ENCODE data around the gene PPIL1. TPM values are rescaled to one million over a fixed set of nuclear protein-coding genes. Genes with fewer than 3 reads are reported as not detected.

The PPIL1 gene
- total and polyA plus RNA-seq, 2 of the 4 experiments (the other 2 are of a cell fraction): 28.4 to 58.4 TPM

GRCh38 chr6:36863670-36864540 is 10.7 kb downstream of the PPIL1 start:
- no peak for TF ChIP-seq POLR2A (IDR thresholded peaks at IDR 0.05; ENCODE audit: low read depth, low read length)
- no peak for TF ChIP-seq ELK1 (IDR thresholded peaks at IDR 0.05; ENCODE audit: borderline replicate concordance, low read depth, low read length)
- no peak for TF ChIP-seq USF2 (IDR thresholded peaks at IDR 0.05; ENCODE audit: low read depth, low read length)
- no peak for TF ChIP-seq CEBPB (IDR thresholded peaks at IDR 0.05; ENCODE audit: low read depth, low read length)
- no peak for TF ChIP-seq RFX5 (IDR thresholded peaks at IDR 0.05; ENCODE audit: low read depth, low read length)
- TF ChIP-seq MAZ (IDR thresholded peaks at IDR 0.05; ENCODE audit: borderline replicate concordance, low read depth, low read length): no peak
- no peak for TF ChIP-seq RCOR1 (IDR thresholded peaks at IDR 0.05; ENCODE audit: insufficient replicate concordance, low read length)
- no peak for TF ChIP-seq MXI1 (IDR thresholded peaks at IDR 0.05; ENCODE audit: borderline replicate concordance, low read depth, low read length)
- no peak for TF ChIP-seq SMC3 (IDR thresholded peaks at IDR 0.05; ENCODE audit: low read depth, low read length)
- TF ChIP-seq NFE2L2 (IDR thresholded peaks at IDR 0.05; ENCODE audit: low read depth, low read length): no peak
- no peak for TF ChIP-seq RAD21 (IDR thresholded peaks at IDR 0.05; ENCODE audit: low read length)
- no peak for TF ChIP-seq BHLHE40 (IDR thresholded peaks at IDR 0.05; ENCODE audit: low read depth, low read length)
- H3K4me3 ChIP-seq (ENCODE audit: insufficient read depth, low read depth, low read length): no peak overlapping the region
- ATAC-seq (ENCODE audit: low read depth) (no peak), DNase-seq (no peak)
- no peak overlapping the region for H3K9ac ChIP-seq (ENCODE audit: low read depth, low read length)
- no peak overlapping the region for H2BK120ac ChIP-seq (ENCODE audit: low read depth, low read length)
- no peak overlapping the region for H4K5ac ChIP-seq (ENCODE audit: low read depth, low read length)
- H3K14ac ChIP-seq (replicated peaks; ENCODE audit: low read depth, low read length): no peak overlapping the region
- no peak overlapping the region for H3K27ac ChIP-seq (ENCODE audit: insufficient read depth, low read length)
- no peak overlapping the region for H3K4ac ChIP-seq (ENCODE audit: low read depth, low read length)
- no peaks in the 10 kb centered on the region for H4K20me1 ChIP-seq (ENCODE audit: insufficient read depth, low read length)
- peaks cover 44 to 77% of the 10 kb centered on the region in 2 experiments for H3K79me1 ChIP-seq (ENCODE audit: low read depth in 1 of 2, low read length in 2 of 2)
- no peak overlapping the region for H2AK9ac ChIP-seq (replicated peaks; ENCODE audit: low read depth, low read length, poor library complexity)
- H4K8ac ChIP-seq (ENCODE audit: low read depth in 2 of 2, low read length in 2 of 2): no peak overlapping the region
- no peak overlapping the region for H2BK20ac ChIP-seq (ENCODE audit: low read depth, low read length)
- H3K36me3 ChIP-seq (ENCODE audit: control insufficient read depth, insufficient read depth, low read length): peaks cover 7% of the 10 kb centered on the region; the same call in 1 of the 2 replicates
- POLR2A ChIA-PET (ENCODE audit: unreplicated experiment): no interaction called here
- no peak overlapping the region for H2AK5ac ChIP-seq (ENCODE audit: low read depth, low read length)
- BruUV-seq (replicated peaks): no TSS peak
- H3K9me3 ChIP-seq (ENCODE audit: control insufficient read depth, insufficient read depth, low read length): no peaks in the 10 kb centered on the region
- H2BK5ac ChIP-seq (ENCODE audit: low read depth, low read length, poor library complexity, severe bottlenecking): no peak overlapping the region
- no peak overlapping the region for H4K91ac ChIP-seq (ENCODE audit: insufficient read depth, low read depth, low read length)
- H3K4me2 ChIP-seq (ENCODE audit: low read depth, low read length): no peak overlapping the region
- H3K9me1 ChIP-seq (ENCODE audit: insufficient read depth, low read length): peaks cover 18% of the 10 kb centered on the region
- H3K23ac ChIP-seq (ENCODE audit: low read depth, low read length): no peak overlapping the region
- no peak overlapping the region for H2AFZ ChIP-seq (replicated peaks; ENCODE audit: low read length, poor library complexity)
- 87% methylated on average over 11 of the region's 12 CpGs; no CpG with 5 or more reads in 1 of the 2 experiments for WGBS, 2 experiments (ENCODE audit: extremely low coverage in 2 of 2, insufficient read length in 1 of 2)
- CTCF ChIA-PET: no interaction called here
- intact Hi-C loops (cut with micrococcal nuclease): no loop called here
- no peak overlapping the region for H3K18ac ChIP-seq (ENCODE audit: low read depth, low read length)
- dilution Hi-C loops (cut with HindIII; ENCODE audit: low sequenced_read_pairs, unreplicated experiment): no loop called here
- in situ Hi-C loops (cut with MboI; ENCODE audit: low sequenced_read_pairs): no loop called here
- H2BK15ac ChIP-seq (ENCODE audit: low read depth, low read length): no peak overlapping the region
- peaks cover under 1% of the 10 kb centered on the region for H3K4me1 ChIP-seq (ENCODE audit: control insufficient read depth, insufficient read depth, low read length)
- H3K27me3 ChIP-seq (ENCODE audit: control insufficient read depth, insufficient read depth, low read length): no peaks in the 10 kb centered on the region
- H3K56ac ChIP-seq (ENCODE audit: extremely low read depth, insufficient read depth, low read length): no peak overlapping the region

Data from IMR-90 (cell line).